Retinal pigment epithelial cell (primary cell): Measurements from ENCODE around the gene KTN1.

ENCODE experiments used
- DNase-seq: peaks from one replicate; pipeline ENCODE4 v3.0.0-alpha.2; 2010; ENCODE audit warnings: low read depth
- H3K4me3 ChIP-seq: 2 replicates; pipeline ENCODE4 v1.5.1; 2011; ENCODE audit warnings: mild to moderate bottlenecking, low read length, control low read depth, moderate library complexity
- TF ChIP-seq, protein P1 (sequence below): conservative IDR thresholded peaks from 2 replicates; pipeline ENCODE4 v1.5.1; 2011; ENCODE audit warnings: low read depth, low read length, control low read depth, inconsistent platforms

Gene KTN1

DNA sequence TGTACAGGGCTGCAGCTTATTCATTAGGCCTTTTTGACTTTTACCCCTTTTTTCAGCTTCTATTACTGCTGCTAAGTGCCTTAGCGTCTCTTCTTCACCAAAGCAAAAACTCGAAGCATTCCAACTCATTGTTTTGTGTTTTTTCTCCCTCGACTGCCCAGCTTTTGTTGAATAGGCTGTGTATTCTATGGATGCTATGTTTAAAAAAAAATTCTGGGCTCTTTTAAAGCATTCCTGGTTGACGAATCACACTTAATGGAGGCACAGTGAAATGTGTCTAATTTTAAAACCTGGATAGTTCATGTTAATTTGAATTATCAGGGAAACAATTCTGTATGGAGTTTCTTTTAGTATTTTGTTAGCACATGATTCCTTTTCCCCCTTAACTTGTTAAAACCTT, 29.7 kb downstream of the KTN1 start:
- TF ChIP-seq, protein P1, sequence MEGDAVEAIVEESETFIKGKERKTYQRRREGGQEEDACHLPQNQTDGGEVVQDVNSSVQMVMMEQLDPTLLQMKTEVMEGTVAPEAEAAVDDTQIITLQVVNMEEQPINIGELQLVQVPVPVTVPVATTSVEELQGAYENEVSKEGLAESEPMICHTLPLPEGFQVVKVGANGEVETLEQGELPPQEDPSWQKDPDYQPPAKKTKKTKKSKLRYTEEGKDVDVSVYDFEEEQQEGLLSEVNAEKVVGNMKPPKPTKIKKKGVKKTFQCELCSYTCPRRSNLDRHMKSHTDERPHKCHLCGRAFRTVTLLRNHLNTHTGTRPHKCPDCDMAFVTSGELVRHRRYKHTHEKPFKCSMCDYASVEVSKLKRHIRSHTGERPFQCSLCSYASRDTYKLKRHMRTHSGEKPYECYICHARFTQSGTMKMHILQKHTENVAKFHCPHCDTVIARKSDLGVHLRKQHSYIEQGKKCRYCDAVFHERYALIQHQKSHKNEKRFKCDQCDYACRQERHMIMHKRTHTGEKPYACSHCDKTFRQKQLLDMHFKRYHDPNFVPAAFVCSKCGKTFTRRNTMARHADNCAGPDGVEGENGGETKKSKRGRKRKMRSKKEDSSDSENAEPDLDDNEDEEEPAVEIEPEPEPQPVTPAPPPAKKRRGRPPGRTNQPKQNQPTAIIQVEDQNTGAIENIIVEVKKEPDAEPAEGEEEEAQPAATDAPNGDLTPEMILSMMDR: no peak
- DNase-seq: no peak
- H3K4me3 ChIP-seq: no peak overlapping the region

DNA sequence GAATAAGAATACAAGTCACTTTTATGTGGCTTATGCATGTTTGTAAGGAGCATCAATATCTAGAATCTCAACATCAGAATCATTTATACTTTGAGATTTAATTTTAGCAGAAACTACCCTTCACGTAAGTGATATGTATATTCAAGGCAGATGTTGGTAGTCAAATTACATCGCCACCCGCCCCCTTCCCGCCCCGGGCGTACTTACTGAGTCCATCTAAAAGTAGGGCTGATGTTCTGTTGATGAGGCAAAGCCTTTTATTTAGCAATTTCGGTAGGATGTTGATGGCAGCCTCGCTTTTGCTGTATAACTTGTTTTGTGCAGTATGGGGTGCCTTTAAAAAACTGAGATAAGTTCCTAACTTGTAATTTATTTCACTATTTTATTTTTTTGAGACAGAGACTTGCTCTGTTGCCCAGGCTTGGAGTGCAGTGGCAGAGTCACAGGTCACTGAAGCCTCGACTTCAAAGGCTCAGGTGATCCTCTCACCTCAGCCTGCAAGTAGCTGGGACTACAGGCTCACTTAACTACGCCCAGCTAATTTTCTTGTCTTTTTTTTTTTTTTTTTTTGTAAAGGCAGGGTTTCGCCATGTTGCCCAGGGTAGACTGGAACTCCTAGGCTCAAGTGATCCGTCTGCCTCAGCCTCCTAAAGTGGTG, 30.8 kb downstream of the KTN1 start:
- no peak overlapping the region for H3K4me3 ChIP-seq
- TF ChIP-seq, protein P1: no peak
- DNase-seq: no peak

DNA sequence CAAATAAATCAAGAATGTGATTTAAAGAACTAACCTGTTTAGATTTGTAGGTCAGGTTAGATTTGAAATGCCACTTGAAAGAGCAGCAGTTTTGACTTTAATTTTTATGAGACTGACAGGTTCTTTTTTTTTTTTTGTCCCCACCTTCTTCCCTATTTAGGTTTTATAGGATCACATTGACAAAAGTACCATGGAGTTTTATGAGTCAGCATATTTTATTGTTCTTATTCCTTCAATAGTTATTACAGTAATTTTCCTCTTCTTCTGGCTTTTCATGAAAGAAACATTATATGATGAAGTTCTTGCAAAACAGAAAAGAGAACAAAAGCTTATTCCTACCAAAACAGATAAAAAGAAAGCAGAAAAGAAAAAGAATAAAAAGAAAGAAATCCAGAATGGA, 31.9 kb downstream of the KTN1 start:
- DNase-seq: no peak
- TF ChIP-seq, protein P1: no peak
- no peak overlapping the region for H3K4me3 ChIP-seq

DNA sequence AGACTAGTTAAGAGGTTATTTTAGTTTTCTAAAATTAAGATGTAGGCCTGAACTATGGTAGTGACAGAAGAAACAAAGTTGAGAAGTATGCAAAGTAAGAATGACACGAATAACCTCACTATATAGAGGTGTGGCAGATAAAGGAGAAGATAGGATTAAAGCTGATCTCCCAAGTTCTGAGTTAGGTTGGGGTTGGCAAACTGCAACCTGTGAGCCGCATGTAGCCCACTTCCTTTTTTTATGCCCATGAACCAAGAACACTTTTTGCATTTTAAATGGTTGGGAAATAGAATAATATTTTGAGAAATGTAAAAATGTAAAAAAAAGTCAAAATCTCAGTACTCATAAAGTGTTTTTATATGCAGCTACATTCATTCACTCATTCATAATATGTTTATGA, 34.3 kb downstream of the KTN1 start:
- DNase-seq: no peak
- H3K4me3 ChIP-seq: no peak overlapping the region
- TF ChIP-seq, protein P1: no peak

DNA sequence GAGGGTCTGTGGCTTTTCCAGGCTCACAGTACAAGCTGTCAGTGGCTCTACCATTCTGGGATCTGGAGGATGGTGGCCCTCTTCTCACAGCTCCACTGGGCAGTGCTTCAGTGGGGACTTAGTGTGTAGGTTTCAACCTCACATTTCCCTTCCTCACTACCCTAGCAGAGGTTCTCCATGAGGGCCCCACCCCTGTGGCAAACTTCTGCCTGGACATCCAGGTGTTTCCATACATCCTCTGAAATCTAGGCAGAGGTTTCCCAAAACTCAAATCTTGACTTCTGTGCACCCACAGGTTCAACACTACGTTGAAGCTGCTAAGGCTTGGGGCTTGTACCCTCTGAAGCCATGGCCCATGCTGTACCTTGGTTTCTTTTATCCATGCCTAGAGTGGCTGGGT, 40.3 kb downstream of the KTN1 start:
- DNase-seq: no peak
- TF ChIP-seq, protein P1: no peak
- H3K4me3 ChIP-seq: no peak overlapping the region

DNA sequence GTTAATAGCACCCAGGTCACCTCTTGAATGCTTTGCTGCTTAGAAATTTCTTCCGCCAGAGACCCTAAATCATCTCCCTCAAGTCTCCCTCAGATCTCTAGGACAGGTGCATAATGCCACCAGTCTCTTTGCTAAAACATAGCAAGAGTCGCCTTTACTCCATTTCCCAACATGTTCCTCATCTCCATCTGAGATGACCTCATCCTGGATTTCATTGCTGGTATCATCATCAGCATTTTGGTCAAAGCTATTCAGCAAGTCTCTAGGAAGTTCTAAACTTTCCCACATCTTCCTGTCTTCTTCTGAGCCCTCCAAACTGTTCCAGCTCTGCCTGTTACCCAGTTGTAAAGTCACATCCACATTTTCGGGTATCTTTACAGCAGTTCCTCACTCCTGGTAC, 41.0 kb downstream of the KTN1 start:
- TF ChIP-seq, protein P1: no peak
- H3K4me3 ChIP-seq: no peak overlapping the region
- DNase-seq: no peak

DNA sequence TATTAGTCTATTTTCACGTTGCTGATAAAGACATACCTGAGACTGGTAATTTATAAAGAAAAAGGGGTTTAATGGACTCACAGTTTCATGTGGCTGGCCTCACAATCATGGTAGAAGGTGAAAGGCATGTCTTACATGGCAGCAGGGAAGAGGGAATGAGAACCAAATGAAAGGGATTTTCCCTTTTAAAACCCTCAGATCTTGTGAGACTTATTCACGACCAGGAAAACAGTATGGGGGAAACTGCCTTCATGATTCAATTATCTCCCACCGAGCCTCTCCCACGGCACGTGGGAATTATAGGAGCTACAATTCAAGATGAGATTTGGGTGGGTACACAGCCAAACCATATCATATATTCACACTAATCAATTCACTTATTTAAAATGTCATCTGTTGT, 41.4 kb downstream of the KTN1 start:
- no peak overlapping the region for H3K4me3 ChIP-seq
- no peak for DNase-seq
- TF ChIP-seq, protein P1: no peak
